GDM1 (cell line): ENCODE measurements around the gene CNOT8.
A peak's percentile ranks its signal among the peaks of the same experiment; 100 is the strongest.
"Not testable (repeated sequence)": the region's sequence is repeated elsewhere in the genome, so short reads cannot be mapped to it uniquely, and the experiment has no call there.

ENCODE experiments used
- DNase-seq: peaks from one replicate; lab custom pipeline; 2025; lab: John Stamatoyannopoulos, UW

Gene CNOT8

GRCh38 chr5:154858297-154858971, at the start of gene CNOT8:
TSS of gene CNOT8 (plus strand) at chr5:154858627. CDS start at chr5:154863279, 4,652 bp downstream.
- peak; percentile 98 for DNase-seq

GRCh38 chr5:154811239-154811638, 47.2 kb upstream of the CNOT8 start:
- DNase-seq: no peak

GRCh38 chr5:154811653-154812465, 46.6 kb upstream of the CNOT8 start:
- DNase-seq: peak; percentile 41

GRCh38 chr5:154813158-154813557, 45.3 kb upstream of the CNOT8 start:
- no peak for DNase-seq

- DNase-seq: no peak
These were observed 44.7 kb upstream of the CNOT8 start for GRCh38 chr5:154813736-154814135.

- no peak for DNase-seq
These were observed 43.4 kb upstream of the CNOT8 start for GRCh38 chr5:154815025-154815424.

GRCh38 chr5:154815684-154816247, 42.7 kb upstream of the CNOT8 start:
- DNase-seq: no peak

- DNase-seq: no peak
These were observed 41.4 kb upstream of the CNOT8 start for GRCh38 chr5:154816891-154817492.

- no peak for DNase-seq
These were observed 40.6 kb upstream of the CNOT8 start for GRCh38 chr5:154817815-154818214.

GRCh38 chr5:154818471-154819116, 39.8 kb upstream of the CNOT8 start:
- no peak for DNase-seq

- DNase-seq: no peak
These were observed 38.9 kb upstream of the CNOT8 start for GRCh38 chr5:154819546-154819945.

GRCh38 chr5:154820383-154820782, 38.0 kb upstream of the CNOT8 start:
- no peak for DNase-seq

GRCh38 chr5:154822896-154823295, 35.5 kb upstream of the CNOT8 start:
- DNase-seq: not testable (repeated sequence)

GRCh38 chr5:154823605-154824004, 34.8 kb upstream of the CNOT8 start:
- no peak for DNase-seq

- no peak for DNase-seq
These were observed 34.4 kb upstream of the CNOT8 start for GRCh38 chr5:154824070-154824469.

GRCh38 chr5:154829181-154829588, 29.2 kb upstream of the CNOT8 start:
- no peak for DNase-seq

- no peak for DNase-seq
These were observed 28.7 kb upstream of the CNOT8 start for GRCh38 chr5:154829589-154830218.

GRCh38 chr5:154830219-154830595, 28.2 kb upstream of the CNOT8 start:
- DNase-seq: no peak

GRCh38 chr5:154830596-154830995, 27.8 kb upstream of the CNOT8 start:
- no peak for DNase-seq

- DNase-seq: no peak
These were observed 27.0 kb upstream of the CNOT8 start for GRCh38 chr5:154831451-154831850.

GRCh38 chr5:154832804-154833203, 25.6 kb upstream of the CNOT8 start:
- not testable (repeated sequence) for DNase-seq

- DNase-seq: no peak
These were observed 24.4 kb upstream of the CNOT8 start for GRCh38 chr5:154834053-154834452.
